HG03159 (cell line): ENCODE data around the gene KRT17.

Source experiments
- ATAC-seq: cut with Tn5 transposase; IDR thresholded peaks from one replicate; pipeline ENCODE4 v1.9.1; 2021; ENCODE audit warnings: mild to moderate bottlenecking, moderate library complexity; ENCODE audit not compliant: unreplicated experiment

The KRT17 gene

GRCh38 chr17:41624208-41625101, at the start of gene KRT17:
Gene KRT17, minus strand, starts transcription at chr17:41624575. Its CDS starts 66 bp downstream, at chr17:41624509.
- no peak for ATAC-seq

DNA sequence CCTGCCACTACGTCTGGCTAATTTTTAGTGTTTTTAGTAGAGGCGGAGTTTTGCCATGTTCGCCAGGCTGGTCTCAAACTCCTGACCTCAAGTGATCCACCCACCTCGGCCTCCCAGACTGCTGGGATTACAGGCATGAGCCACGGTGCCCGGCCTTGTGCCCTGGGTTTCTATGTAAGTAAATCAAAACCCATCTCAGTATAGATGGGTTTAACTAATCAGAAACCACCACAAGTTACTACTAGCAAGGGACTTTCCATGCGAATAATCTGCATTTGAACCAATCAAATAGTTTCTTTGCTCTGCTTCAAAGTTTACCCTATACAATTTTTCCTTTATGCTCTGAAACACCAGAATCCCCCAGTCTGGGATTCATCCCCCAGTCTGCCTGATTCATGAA, 47.8 kb upstream of the KRT17 start:
- no peak for ATAC-seq

- ATAC-seq = no peak
These were observed 43.1 kb upstream of the KRT17 start for GRCh38 chr17:41667280-41668041.

- peak; percentile 40 for ATAC-seq
These were observed 42.4 kb upstream of the KRT17 start for GRCh38 chr17:41666708-41667279.

- peak; percentile 36 for ATAC-seq
These were observed 41.9 kb upstream of the KRT17 start for GRCh38 chr17:41666237-41666641.

GRCh38 chr17:41665566-41666236, 41.3 kb upstream of the KRT17 start:
- ATAC-seq = peak; percentile 58

DNA sequence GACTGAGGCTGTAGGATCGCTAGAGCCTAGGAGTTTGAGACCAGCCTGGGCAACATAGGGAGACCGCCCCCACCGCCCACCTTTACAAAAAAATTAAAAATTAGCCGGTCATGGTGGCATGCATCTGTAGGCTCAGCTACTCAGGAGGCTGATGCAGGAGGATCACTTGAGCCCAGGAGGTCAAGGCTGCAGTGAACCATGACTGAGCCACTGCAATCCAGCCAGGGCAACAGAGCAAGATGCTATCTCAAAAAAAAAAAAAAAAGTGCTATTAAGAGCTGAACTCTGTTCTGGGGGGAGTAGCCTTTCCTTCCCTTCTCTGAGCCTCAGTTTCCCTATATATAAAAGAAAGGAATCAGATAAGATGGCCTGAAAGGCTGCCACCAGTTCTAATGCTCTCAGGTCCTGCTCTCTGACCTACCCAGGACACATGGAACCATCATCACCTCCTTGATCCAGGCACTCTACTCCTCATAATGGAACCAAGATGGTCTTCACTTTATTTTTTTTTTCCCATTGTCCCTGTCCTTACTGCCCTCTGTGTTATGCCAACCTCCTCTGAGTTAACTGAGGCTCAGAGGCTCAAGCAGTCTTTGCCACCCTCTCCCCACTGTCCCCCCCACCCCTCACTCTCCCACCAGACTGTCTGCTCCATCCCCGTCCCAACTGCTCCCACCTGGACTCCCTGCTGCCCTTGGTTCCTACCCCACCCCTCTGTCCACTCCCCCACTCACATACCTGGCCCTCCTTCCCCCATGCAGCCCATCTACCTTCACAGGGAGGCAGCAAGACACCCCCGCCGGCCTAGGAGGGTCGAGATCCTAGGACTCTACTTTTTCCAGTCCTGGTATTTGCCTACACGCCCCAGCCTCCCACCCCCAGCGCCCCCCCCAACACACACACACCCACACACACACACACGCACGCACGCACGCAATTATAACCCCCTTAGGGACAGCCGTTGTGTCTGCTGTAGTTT, 40.5 kb upstream of the KRT17 start:
- no peak for ATAC-seq

DNA sequence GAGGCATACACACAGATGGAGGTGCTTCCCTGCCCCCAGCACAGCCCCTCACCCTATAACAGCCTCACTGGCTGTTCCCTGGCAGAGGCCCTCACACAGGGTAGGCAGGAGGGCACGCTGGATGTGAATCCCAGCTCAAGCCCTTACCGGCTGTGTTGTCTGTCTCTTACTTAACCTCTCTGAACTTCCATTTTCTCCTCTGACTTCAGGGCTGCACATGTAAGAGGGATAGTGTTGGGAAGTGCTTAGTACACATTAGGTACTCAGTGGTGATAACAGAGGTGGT, 39.7 kb upstream of the KRT17 start:
- no peak for ATAC-seq

GRCh38 chr17:41663451-41664171, 39.2 kb upstream of the KRT17 start:
- no peak for ATAC-seq

- no peak for ATAC-seq
These were observed 35.9 kb upstream of the KRT17 start for GRCh38 chr17:41660221-41660711.

GRCh38 chr17:41659427-41660212, 35.2 kb upstream of the KRT17 start:
- no peak for ATAC-seq

- ATAC-seq = no peak
These were observed 34.5 kb upstream of the KRT17 start for GRCh38 chr17:41658846-41659245.

- no peak for ATAC-seq
These were observed 33.6 kb upstream of the KRT17 start for GRCh38 chr17:41657936-41658335.

DNA sequence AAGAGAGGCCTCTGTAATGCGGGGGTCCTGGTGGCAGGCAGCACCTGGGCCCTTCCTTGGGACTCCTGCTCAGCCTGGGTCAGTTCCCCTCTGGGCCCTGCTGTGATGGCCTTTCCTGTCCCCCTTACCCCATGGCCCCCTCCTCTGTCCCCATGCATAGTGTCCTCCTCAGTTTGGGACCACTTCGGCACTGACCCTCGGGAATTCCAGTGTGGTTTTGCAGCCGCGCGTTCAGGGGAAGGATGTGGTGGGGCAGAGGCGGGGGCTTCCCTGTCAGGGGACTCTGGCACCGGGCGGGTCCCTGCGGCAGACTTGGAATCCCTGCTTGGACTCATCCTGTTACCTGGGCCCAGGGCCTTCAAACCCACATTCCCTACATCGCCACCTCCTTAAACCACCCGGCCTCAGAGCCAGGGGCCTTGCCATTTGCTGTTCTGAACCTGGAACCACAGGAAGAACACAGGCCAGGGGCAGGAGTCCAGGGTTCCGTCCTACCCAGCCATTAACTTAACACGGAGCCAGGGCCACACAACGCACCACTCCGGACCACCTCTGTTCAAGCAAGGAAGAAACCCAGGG, 32.9 kb upstream of the KRT17 start:
- no peak for ATAC-seq

- no peak for ATAC-seq
These were observed 32.1 kb upstream of the KRT17 start for GRCh38 chr17:41656249-41657023.

DNA sequence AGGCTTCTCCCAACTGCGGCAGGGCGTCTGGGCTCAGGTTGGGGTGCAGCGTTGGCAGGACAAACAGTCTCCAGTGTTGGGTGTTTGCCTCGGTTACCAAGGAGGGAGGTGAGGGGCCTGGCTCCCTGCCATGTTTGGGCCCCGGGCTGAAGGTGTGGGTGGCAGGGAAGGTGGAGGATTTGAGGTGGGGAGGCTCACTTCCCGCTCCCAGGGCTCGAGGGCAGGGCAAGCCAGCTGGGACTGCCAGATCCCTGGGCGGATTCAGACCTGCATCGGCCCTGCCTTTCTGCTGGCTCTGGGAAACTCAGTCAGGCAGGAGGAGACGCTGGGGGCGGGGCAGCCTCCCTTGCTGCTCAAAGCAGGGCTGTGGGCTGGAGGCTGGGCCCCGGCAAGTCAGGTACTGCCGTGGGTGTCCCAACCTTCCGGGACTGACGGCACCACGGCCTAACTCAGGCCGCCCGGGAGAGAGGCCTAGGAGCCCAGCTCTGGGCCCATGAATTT, 31.3 kb upstream of the KRT17 start:
- ATAC-seq = no peak
